ENCODE measurements around the gene KCTD13.

KCTD13 gene

DNA sequence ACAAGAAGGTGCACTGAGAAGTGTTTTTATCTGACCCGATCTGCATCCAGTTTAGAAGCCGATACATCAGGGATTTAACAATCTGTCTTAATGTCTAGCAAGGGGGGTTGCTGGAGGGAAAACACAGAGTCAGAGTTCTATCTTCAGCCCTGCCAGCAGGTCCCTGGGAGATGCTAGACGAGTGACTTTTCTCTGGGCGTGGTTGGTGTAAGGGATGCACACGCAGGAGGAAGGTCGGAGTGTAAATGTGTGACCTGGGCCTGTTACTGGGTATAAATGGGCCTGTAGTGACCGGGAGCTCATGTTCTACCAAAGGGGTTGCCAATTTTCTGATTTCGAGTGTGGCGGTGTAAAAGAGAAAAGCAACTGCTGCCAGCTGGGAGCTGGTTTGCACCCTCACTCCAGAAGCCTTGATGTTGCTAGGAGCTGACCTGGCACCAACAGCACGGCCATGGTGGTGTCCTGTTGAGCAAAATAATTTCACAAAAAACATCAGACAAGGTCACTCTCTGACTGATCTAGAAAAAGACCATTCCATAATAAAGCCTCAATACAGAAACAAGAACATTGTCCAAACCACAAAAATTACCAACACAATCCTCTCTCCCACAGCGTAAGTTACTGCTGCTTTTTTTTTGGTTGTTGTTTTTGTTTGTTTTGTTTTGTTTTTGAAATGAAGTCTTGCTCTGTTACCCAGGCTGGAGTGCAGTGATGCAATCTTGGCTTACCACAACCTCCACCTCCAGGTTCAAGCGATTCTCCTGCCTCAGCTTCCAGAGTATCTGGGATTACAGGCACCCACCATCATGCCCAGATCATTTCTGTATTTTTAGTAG is 1.3 kb upstream of the KCTD13 start:
- no peak for TF ChIP-seq JUND (IDR thresholded peaks at IDR 0.05; ENCODE audit: low read depth)
- in situ Hi-C loops (cut with HindIII; ENCODE audit: low pct_unique_long_range_greater_than_20kb, low sequenced_read_pairs), result no loop called here
- DNase-seq (ENCODE audit: low read depth in 1 of 2, low spot score in 1 of 2), result no peak

DNA sequence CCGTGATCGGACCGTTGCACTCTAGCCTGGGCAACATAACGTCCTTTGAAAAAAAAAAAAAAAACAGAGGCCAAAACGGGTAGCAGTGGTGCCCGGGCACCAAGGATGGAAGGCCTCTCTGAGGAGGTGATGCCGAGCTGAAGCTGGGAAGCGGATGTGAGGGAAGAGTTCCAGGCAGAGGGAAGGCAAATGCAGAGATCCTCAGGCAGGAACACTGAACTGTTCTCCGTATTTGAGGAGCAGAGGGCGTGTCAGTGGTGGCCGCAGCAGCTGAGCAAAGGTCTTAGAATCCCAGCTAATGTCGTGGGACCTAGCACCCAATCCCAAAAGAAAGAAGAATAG is 656 bp upstream of the KCTD13 start:
- peak; percentile 33 to 37 for DNase-seq (ENCODE audit: low read depth in 1 of 2, low spot score in 1 of 2)
- in situ Hi-C loops (cut with HindIII; ENCODE audit: low pct_unique_long_range_greater_than_20kb, low sequenced_read_pairs), result no loop called here

DNA sequence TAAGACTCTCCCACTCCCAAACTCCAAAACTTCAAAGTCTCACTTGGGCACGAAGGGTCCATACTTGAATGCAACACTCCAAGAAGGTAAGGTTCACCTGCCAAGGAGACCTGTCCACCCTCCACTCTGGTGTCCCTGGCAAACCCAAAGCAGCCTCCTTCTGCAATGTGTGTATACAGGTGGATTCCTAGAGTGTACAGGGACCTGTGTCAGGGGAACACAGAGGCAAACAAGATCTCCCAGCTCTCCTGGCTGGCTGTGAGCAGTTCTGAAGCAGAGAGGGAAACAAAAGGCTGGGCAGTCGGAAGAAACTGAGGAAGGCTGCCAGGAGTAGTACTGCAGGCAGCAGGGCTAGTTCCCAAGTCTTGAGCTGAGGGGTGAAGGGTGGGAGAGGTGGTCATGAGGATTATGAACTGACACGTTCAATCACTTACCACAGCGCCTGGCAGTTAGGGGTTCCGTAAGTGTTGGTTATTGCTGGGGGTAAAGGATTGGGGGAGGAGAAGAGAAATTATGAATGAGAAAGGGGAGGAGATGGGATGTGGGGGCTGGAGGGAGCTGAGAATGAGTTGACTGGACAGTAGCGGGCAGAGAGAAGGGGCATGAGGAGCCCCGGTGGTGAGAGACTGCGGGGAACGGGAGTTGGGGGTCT is 795 bp downstream of the KCTD13 start:
- in situ Hi-C loops (cut with HindIII; ENCODE audit: low pct_unique_long_range_greater_than_20kb, low sequenced_read_pairs), result no loop called here
- no peak for TF ChIP-seq JUND (IDR thresholded peaks at IDR 0.05; ENCODE audit: low read depth)
- peak in 1 of 2 experiments; percentile 18 for DNase-seq (ENCODE audit: low read depth in 1 of 2, low spot score in 1 of 2)

More for the DNA sequence above, 656 bp upstream of the KCTD13 start:
- no peak for TF ChIP-seq JUND (IDR thresholded peaks at IDR 0.05; ENCODE audit: low read depth)

DNA sequence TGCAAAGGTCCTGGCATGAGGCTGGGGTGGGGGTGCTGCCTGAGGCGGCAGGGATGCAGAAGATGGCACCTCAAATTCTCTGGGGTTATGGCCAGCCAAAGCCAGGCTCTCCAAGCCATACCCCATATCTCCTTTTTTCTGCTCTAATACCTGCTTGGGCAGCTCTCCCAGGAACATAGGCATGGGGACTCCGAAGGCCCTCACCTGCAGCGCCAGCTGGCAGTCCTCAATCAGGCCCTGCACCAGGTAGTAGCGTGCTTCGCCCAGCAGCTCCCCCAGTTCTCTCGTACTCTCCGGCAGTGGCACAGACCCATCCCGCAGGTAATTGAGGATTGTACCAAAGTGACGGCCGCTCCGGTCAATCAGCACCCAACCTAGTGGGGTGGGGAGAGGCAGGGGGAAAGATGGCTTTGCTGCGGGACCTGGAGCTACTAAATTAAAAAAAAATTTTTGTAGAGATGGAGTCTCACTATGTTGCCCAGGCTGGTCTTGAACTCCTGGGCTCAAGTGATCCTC is 3.0 kb downstream of the KCTD13 start:
- in situ Hi-C loops (cut with HindIII; ENCODE audit: low pct_unique_long_range_greater_than_20kb, low sequenced_read_pairs), result no loop called here
- DNase-seq (ENCODE audit: low read depth in 1 of 2, low spot score in 1 of 2), result no peak
- no peak for TF ChIP-seq JUND (IDR thresholded peaks at IDR 0.05; ENCODE audit: low read depth)

DNA sequence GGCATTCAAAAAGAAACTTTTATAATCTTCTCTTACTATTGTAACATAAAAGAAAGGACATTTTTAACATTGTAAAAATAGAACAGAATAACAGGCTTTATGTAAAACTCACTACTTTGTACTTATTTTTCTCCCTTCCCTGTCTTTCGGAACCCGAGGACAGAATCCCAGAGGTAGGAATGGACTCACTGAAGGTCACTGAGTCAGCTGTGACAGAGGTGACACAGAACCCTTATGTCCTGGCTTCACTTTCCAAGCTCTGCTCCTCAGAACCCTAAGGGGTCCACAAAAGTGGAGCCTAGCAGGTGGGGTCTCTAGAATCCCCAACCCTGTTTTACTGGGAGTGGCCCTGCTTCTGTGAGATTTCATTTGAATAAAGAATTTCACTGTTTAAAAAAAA is 3.7 kb downstream of the KCTD13 start:
- in situ Hi-C loops (cut with HindIII; ENCODE audit: low pct_unique_long_range_greater_than_20kb, low sequenced_read_pairs), result no loop called here
- DNase-seq (ENCODE audit: low read depth in 1 of 2, low spot score in 1 of 2), result no peak
- TF ChIP-seq JUND (IDR thresholded peaks at IDR 0.05; ENCODE audit: low read depth), result no peak

DNA sequence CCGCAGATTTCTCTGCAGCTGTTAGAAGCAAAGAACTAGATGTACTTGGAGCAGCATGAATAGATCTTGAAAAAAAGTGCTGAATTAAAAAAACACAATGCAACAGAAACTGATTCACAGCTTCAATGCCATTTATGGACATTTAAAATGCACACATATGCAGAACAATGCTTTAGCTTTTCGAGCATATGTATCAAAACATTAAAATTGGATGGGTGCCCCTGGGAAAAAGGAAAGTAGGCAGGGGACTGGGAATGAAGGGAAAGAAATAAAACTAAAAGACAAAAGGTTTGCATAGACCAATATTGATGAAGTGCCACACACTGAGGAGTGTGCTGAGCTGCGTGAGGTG is 5.0 kb downstream of the KCTD13 start:
- in situ Hi-C loops (cut with HindIII; ENCODE audit: low pct_unique_long_range_greater_than_20kb, low sequenced_read_pairs), result no loop called here
- no peak for DNase-seq (ENCODE audit: low read depth in 1 of 2, low spot score in 1 of 2)
- no peak for TF ChIP-seq JUND (IDR thresholded peaks at IDR 0.05; ENCODE audit: low read depth)

DNA sequence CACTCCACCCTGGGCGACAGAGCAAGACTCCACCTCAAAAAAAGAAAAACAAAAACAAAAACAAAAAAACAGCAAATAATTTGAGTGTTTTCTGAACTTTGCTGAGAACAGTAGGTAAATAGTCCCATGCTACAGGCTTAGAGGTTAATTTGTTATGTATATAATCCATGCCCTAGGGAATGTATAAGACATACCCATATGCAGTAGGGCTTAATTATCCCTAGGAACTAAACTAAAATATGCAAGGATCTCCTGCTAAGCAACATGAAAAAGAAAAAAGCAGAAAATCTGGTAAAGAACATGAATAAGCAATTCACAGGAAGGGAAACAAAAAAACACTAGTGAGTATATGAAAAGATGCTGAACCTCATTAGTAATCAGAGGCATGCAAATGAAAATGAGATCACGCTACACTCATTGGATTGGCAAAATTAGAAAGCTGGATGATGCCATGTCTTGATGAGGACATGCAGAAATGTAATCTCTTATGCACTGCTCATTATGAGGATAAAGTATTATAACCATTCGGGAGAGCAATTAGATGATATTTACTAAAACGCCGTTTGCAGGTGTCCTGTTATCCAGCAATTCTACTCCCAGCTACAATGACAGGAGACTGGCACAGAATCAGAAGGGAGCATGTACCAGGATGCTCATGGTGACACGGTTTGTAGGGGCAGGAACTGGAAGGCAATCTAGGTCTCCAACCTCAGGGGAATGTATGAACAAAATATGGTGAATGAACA is 5.6 kb downstream of the KCTD13 start:
- in situ Hi-C loops (cut with HindIII; ENCODE audit: low pct_unique_long_range_greater_than_20kb, low sequenced_read_pairs), result no loop called here
- no peak for DNase-seq (ENCODE audit: low read depth in 1 of 2, low spot score in 1 of 2)
- no peak for TF ChIP-seq JUND (IDR thresholded peaks at IDR 0.05; ENCODE audit: low read depth)

DNA sequence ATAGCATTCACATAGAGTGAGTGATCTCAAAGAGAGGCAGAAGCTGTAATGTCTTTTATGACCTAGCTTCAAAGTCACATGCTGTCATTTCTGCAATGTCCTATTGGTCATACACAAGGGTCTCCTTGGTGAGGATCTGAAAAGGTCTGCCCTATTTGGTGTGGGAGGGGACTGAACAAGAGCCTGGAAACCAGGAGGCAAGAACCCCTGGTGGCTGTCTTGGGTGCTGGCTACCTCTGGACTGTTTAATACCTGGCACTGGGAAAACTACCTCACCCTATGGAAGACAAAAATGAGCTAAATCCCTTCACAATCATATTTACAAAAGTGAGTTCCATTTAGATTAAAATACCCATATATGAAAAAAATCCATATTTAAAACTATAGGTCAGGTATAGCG is 9.0 kb downstream of the KCTD13 start:
- in situ Hi-C loops (cut with HindIII; ENCODE audit: low pct_unique_long_range_greater_than_20kb, low sequenced_read_pairs), result no loop called here
- DNase-seq (ENCODE audit: low read depth in 1 of 2, low spot score in 1 of 2), result no peak
- no peak for TF ChIP-seq JUND (IDR thresholded peaks at IDR 0.05; ENCODE audit: low read depth)

DNA sequence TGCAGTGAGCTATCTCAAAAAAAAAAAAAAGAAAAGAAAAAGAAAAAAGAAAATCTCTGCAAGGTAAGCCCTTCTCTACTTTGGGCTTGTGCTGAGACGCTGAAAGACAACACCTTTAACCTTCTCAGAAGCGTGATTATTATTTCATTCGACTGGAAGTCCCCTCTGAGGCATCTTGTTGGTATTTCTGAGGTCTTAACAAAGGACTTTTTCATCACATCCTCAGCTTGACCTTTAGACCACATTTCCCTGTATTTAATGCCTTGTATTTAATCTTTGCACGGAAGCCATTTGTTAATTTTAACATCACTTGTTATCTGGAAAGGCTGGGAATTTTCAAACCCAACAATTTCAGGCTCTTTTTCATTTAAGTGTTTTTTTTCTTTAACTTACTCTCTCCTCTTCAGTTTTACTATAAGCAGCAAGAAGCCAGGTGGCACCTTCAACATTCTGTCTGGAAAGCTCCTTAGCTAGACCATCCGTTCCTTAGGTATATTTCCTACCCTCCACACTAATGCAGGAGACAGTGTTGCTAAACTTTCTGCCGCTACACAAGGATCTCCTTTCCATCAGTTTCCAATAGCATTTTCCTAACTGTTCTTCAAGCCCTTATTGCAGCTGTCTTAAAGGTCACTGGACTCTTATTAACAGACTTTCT is 10.3 kb downstream of the KCTD13 start:
- TF ChIP-seq JUND (IDR thresholded peaks at IDR 0.05; ENCODE audit: low read depth), result no peak
- no peak for DNase-seq (ENCODE audit: low read depth in 1 of 2, low spot score in 1 of 2)
- in situ Hi-C loops (cut with HindIII; ENCODE audit: low pct_unique_long_range_greater_than_20kb, low sequenced_read_pairs), result no loop called here

DNA sequence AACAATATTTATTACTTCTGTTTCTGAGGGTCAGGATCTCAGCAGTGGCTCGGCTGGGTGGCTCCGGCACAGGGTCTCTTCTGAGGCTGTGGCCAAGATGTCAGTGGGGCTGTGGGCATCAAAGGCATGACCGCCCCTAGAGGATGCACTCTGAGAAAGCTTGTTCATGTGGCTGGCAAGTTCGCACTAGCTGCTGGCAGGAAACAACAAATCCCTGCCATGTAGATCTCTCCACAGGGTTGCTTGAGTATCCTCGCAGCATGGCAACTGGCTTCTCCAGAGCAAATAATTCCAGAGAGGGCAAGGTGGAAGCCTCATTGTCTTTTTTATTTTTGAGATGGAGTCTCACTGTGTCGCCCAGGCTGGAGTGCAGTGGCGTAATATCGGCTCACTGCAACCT is 12.5 kb downstream of the KCTD13 start:
- in situ Hi-C loops (cut with HindIII; ENCODE audit: low pct_unique_long_range_greater_than_20kb, low sequenced_read_pairs), result no loop called here

DNA sequence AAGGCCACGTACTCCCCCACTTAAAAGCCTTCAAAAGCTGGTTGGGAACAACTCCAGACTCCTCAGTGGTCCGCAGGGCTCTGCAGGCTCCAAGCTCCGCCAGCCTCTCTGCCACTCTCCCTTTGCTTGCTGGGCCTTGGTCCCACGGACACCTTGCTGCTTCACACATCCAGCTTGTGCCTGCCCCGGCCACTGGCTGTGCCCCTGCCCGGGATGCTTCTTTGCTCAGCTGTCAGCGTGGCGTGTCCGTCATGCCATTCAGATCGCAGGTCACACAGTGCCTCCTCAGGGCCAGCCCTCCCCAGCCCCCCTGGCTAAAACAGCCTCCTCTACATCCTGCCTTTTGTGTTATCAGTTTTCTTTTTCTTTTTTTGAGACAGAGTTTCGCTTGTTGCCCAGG is 13.9 kb downstream of the KCTD13 start:
- in situ Hi-C loops (cut with HindIII; ENCODE audit: low pct_unique_long_range_greater_than_20kb, low sequenced_read_pairs), result no loop called here
- no peak for DNase-seq (ENCODE audit: low read depth in 1 of 2, low spot score in 1 of 2)
- no peak for TF ChIP-seq JUND (IDR thresholded peaks at IDR 0.05; ENCODE audit: low read depth)

More for the DNA sequence above, 12.5 kb downstream of the KCTD13 start:
- DNase-seq (ENCODE audit: low read depth in 1 of 2, low spot score in 1 of 2), result no peak
- TF ChIP-seq JUND (IDR thresholded peaks at IDR 0.05; ENCODE audit: low read depth), result no peak

DNA sequence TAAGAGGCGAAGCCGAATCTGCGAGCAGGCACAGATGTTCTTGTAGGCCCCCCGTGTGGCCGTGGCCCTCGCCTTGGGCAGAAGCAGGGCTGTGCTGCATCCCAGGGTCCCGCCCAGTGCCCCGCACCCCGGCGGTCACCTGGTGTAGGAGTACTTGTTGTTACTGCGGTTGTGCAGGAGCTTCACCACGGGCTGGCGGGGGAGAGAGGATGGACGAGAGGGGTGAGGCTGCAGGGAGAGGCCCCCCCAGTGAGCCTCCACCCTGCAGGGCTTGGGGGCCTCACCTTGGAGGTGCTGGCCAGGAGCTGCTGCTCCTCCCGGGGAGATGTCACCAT is 14.4 kb downstream of the KCTD13 start:
- in situ Hi-C loops (cut with HindIII; ENCODE audit: low pct_unique_long_range_greater_than_20kb, low sequenced_read_pairs), result no loop called here
- TF ChIP-seq JUND (IDR thresholded peaks at IDR 0.05; ENCODE audit: low read depth), result no peak
- DNase-seq (ENCODE audit: low read depth in 1 of 2, low spot score in 1 of 2), result no peak

All from T47D (cell line).